ENCODE measurements around the gene HSFX3.

Gene HSFX3

GRCh38 chrX:149499766-149500165, 50.0 kb downstream of the HSFX3 start:
- Histone ChIP-seq H3K79me2 (ENCODE audit: insufficient read depth, low read length) (peaks cover 10% of the 10 kb centered on the region), H2AFZ (ENCODE audit: low read depth, low read length) (no peak overlapping the region), H3K27me3 (ENCODE audit: insufficient read depth, low read length, poor library complexity) (no peaks in the 10 kb centered on the region), H3K27ac (ENCODE audit: low read length) (no peak overlapping the region), H3K4me2 (ENCODE audit: insufficient read depth, low read length) (no peak overlapping the region), H3K9me3 (ENCODE audit: insufficient read depth, low read length, severe bottlenecking) (no peaks in the 10 kb centered on the region), H3K4me1 (ENCODE audit: insufficient read depth, low read length) (peaks cover 25% of the 10 kb centered on the region), H3K9ac (ENCODE audit: low read depth, low read length) (no peak overlapping the region), H3K4me3 (ENCODE audit: low read depth in 1 of 2, low read length in 2 of 2) (no peak overlapping the region), H4K20me1 (ENCODE audit: insufficient read depth, low read length) (peaks cover 3% of the 10 kb centered on the region; the same call in 1 of the 2 replicates), H3K36me3 (ENCODE audit: insufficient read depth, low read length) (peaks cover 66% of the 10 kb centered on the region)
- ATAC-seq (ENCODE audit: insufficient read depth, low read depth) (no peak), DNase-seq (no peak)
- TF ChIP-seq EZH2 (IDR thresholded peaks at IDR 0.05; ENCODE audit: borderline replicate concordance, low read depth, low read length, severe bottlenecking) (no peak), CTCF (IDR thresholded peaks at IDR 0.05; ENCODE audit: borderline replicate concordance, extremely low read depth, low read length, poor library complexity, severe bottlenecking) (no peak)

GRCh38 chrX:149498767-149499166, 51.0 kb downstream of the HSFX3 start:
- Histone ChIP-seq H3K27me3 (ENCODE audit: insufficient read depth, low read length, poor library complexity) (no peaks in the 10 kb centered on the region), H3K4me1 (ENCODE audit: insufficient read depth, low read length) (peaks cover 16% of the 10 kb centered on the region; the same call in 1 of the 2 replicates), H3K27ac (ENCODE audit: low read length) (no peak overlapping the region), H3K4me3 (ENCODE audit: low read depth in 1 of 2, low read length in 2 of 2) (no peak overlapping the region), H3K36me3 (ENCODE audit: insufficient read depth, low read length) (peaks cover 76% of the 10 kb centered on the region), H3K4me2 (ENCODE audit: insufficient read depth, low read length) (no peak overlapping the region), H4K20me1 (ENCODE audit: insufficient read depth, low read length) (no peaks in the 10 kb centered on the region), H3K79me2 (ENCODE audit: insufficient read depth, low read length) (peaks cover 2% of the 10 kb centered on the region; the same call in 1 of the 2 replicates), H3K9ac (ENCODE audit: low read depth, low read length) (no peak overlapping the region), H2AFZ (ENCODE audit: low read depth, low read length) (no peak overlapping the region), H3K9me3 (ENCODE audit: insufficient read depth, low read length, severe bottlenecking) (no peaks in the 10 kb centered on the region)
- ATAC-seq (ENCODE audit: insufficient read depth, low read depth) (no peak), DNase-seq (no peak)
- TF ChIP-seq EZH2 (IDR thresholded peaks at IDR 0.05; ENCODE audit: borderline replicate concordance, low read depth, low read length, severe bottlenecking), result no peak
- TF ChIP-seq CTCF (IDR thresholded peaks at IDR 0.05; ENCODE audit: borderline replicate concordance, extremely low read depth, low read length, poor library complexity, severe bottlenecking), result no peak

Measured in DND-41 (cell line).